WTC11 (cell line): Measurements from ENCODE around the gene STPG4. TPM values are rescaled to one million over a fixed set of nuclear protein-coding genes. Genes with fewer than 3 reads are reported as not detected.

Source experiments
- ATAC-seq: fragments of 200-7000 bp; cut with Tn5 transposase; 2 replicates; pipeline ENCODE4 v1.10.0; 2021; ENCODE audit warnings: mild to moderate bottlenecking, moderate library complexity
- CTCF ChIA-PET: fragments of 300-600 bp; sonication (Branson Sonifier 250); formaldehyde crosslinking; loops from one replicate; lab custom pipeline; 2021; ENCODE audit warnings: antibody characterized with exemption; lab: Charles Lee
- POLR2A ChIA-PET: fragments of 350-600 bp; sonication (Branson Sonifier 250); formaldehyde crosslinking; loops from one replicate; lab custom pipeline; 2021; ENCODE audit warnings: antibody characterized with exemption; lab: Charles Lee
- DNase-seq: peaks from one replicate; pipeline ENCODE4 v3.0.0; 2021; ENCODE audit warnings: low spot score
- H3K27ac Mint-ChIP-seq: 2 replicates; pipeline ENCODE4 v1.8.0; 2021; ENCODE audit warnings: mixed read lengths
- H3K27me3 Mint-ChIP-seq: 2 replicates; pipeline ENCODE4 v1.8.0; 2021; ENCODE audit warnings: low read depth, mild to moderate bottlenecking, moderate library complexity, mixed read lengths
- H3K36me3 Mint-ChIP-seq: 2 replicates; pipeline ENCODE4 v1.8.0; 2021; ENCODE audit warnings: mixed read lengths
- H3K4me1 Mint-ChIP-seq: 2 replicates; pipeline ENCODE4 v1.8.0; 2022; ENCODE audit warnings: mixed read lengths
- H3K4me3 Mint-ChIP-seq: 2 replicates; pipeline ENCODE4 v1.8.0; 2021; ENCODE audit warnings: mild to moderate bottlenecking, moderate library complexity, mixed read lengths
- H3K9me3 Mint-ChIP-seq: 2 replicates; pipeline ENCODE4 v1.8.0; 2021; ENCODE audit warnings: mixed read lengths
- EMX1 ChIP-seq: fragments of 250-450 bp; sonication (Bioruptor Pico); IDR thresholded peaks from 2 replicates; pipeline ENCODE4 v1.8.0; 2021; ENCODE audit warnings: mild to moderate bottlenecking
- HMGA2 ChIP-seq: fragments of 250-450 bp; sonication (Bioruptor Pico); IDR thresholded peaks from 2 replicates; pipeline ENCODE4 v1.4.0; 2021; ENCODE audit warnings: mild to moderate bottlenecking, moderate library complexity
- NFYB ChIP-seq: sonication (generic); formaldehyde crosslinking; conservative IDR thresholded peaks from 2 replicates; pipeline ENCODE4 v1.8.0; 2022; ENCODE audit warnings: low read depth, missing genetic modification reagents
- NR1H2 ChIP-seq: sonication (generic); formaldehyde crosslinking; IDR thresholded peaks from 2 replicates; pipeline ENCODE4 v1.9.0; 2021; ENCODE audit warnings: mild to moderate bottlenecking, moderate library complexity, missing genetic modification reagents
- PRRX2 ChIP-seq: fragments of 250-450 bp; sonication (Bioruptor Pico); IDR thresholded peaks from 2 replicates; pipeline ENCODE4 v1.8.0; 2021; ENCODE audit warnings: mild to moderate bottlenecking
- SMAD3 ChIP-seq: sonication (generic); formaldehyde crosslinking; IDR thresholded peaks from 2 replicates; pipeline ENCODE4 v1.8.0; 2022; ENCODE audit warnings: missing genetic modification reagents, mild to moderate bottlenecking, borderline replicate concordance
- ZBTB21 ChIP-seq: sonication (generic); formaldehyde crosslinking; IDR thresholded peaks from 2 replicates; pipeline ENCODE4 v1.8.1; 2023; ENCODE audit warnings: mild to moderate bottlenecking, missing genetic modification reagents, borderline replicate concordance
- ZNF138 ChIP-seq: sonication (generic); formaldehyde crosslinking; conservative IDR thresholded peaks from 2 replicates; pipeline ENCODE4 v1.8.1; 2022; ENCODE audit warnings: mild to moderate bottlenecking, moderate library complexity, missing genetic modification reagents
- ZNF317 ChIP-seq: sonication (generic); formaldehyde crosslinking; IDR thresholded peaks from 2 replicates; pipeline ENCODE4 v1.8.1; 2023; ENCODE audit warnings: low read depth, mild to moderate bottlenecking, moderate library complexity, missing genetic modification reagents, borderline replicate concordance
- ZNF671 ChIP-seq: fragments of 250-450 bp; sonication (Bioruptor Pico); IDR thresholded peaks from 2 replicates; pipeline ENCODE4 v1.8.0; 2021; ENCODE audit warnings: mild to moderate bottlenecking
- total RNA-seq: library from RNA; stranded (reverse); gene quantifications from 3 replicates; pipeline ENCODE4 v1.2.3, GENCODE V29; 2021
- TF ChIP-seq, protein P1 (sequence below): fragments of 200-600 bp; IDR thresholded peaks from 2 replicates; pipeline ENCODE4 v1.8.0; 2022; ENCODE audit warnings: antibody characterized with exemption
- TF ChIP-seq, protein P2 (sequence below): sonication (generic); formaldehyde crosslinking; IDR thresholded peaks from 2 replicates; pipeline ENCODE4 v1.8.0; 2022; ENCODE audit warnings: mild to moderate bottlenecking, missing genetic modification reagents
- TF ChIP-seq, protein P3 (sequence below): sonication (generic); formaldehyde crosslinking; IDR thresholded peaks from 2 replicates; pipeline ENCODE4 v1.8.1; 2023; ENCODE audit warnings: mild to moderate bottlenecking, moderate library complexity, missing genetic modification reagents
- TF ChIP-seq, protein P4 (sequence below): sonication (generic); formaldehyde crosslinking; IDR thresholded peaks from 2 replicates; pipeline ENCODE4 v1.8.1; 2022; ENCODE audit warnings: low read depth, missing genetic modification reagents, borderline replicate concordance
- TF ChIP-seq, protein P5 (sequence below): fragments of 250-450 bp; sonication (Bioruptor Pico); IDR thresholded peaks from 2 replicates; pipeline ENCODE4 v1.9.0; 2021; ENCODE audit warnings: mild to moderate bottlenecking
- TF ChIP-seq, protein P6 (sequence below): sonication (generic); formaldehyde crosslinking; IDR thresholded peaks from 2 replicates; pipeline ENCODE4 v1.8.1; 2023; ENCODE audit warnings: mild to moderate bottlenecking, missing genetic modification reagents, moderate library complexity
- TF ChIP-seq, protein P7 (sequence below): sonication (generic); formaldehyde crosslinking; IDR thresholded peaks from 2 replicates; pipeline ENCODE4 v1.8.1; 2023; ENCODE audit warnings: mild to moderate bottlenecking, missing genetic modification reagents, moderate library complexity

Gene STPG4
- total RNA-seq, 1 experiment from 2014 or later = not detected

DNA sequence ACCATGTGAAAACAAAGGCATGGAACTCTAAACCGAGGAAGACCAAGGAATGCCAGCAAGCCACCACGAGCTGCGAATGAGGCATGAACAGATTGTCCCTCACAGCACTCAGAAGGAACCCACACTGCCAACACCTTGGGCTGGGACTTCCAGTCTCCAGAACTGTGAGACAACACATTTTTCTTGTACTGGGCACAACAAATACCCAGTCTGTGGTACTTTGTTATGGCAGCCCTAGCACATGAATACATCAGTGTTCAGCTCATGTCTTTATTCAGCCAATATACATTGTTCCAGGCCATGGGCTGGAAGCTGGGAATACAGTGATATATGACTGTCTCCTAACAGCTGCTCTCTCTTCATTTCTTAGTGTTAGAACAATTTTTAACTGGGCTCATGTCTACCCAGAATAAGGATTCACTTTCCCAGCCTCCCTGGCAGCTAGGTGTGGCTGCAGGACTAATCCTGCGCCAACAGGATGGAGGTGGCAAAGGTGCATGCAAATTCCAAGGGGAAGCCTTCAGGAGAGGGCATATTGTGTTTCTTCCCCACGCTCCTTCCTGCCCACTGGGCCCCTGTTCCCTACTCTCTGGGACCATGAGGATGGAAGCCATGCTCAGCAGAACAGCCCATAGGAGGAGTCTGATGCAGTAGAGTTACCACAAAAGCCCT, 59.6 kb downstream of the STPG4 start:
- Mint-ChIP-seq H3K27ac (no peak overlapping the region), H3K4me3 (no peak overlapping the region), H3K9me3 (peaks cover 3% of the 10 kb centered on the region; the same call in 1 of the 2 replicates), H3K4me1 (no peaks in the 10 kb centered on the region), H3K27me3 (peaks cover 5% of the 10 kb centered on the region; the same call in 1 of the 2 replicates), H3K36me3 (no peaks in the 10 kb centered on the region)
- ChIA-PET CTCF (interaction anchor here (0.8 to 1.2 kb wide), 3 partner anchors 30 to 228 kb away, joined by 3 to 4 read pairs (median 3); no protein-coding TSS in a partner anchor), POLR2A (no interaction called here)
- ATAC-seq (no peak), DNase-seq (no peak)
- no peak for TF ChIP-seq ZNF317
- TF ChIP-seq, protein P1, sequence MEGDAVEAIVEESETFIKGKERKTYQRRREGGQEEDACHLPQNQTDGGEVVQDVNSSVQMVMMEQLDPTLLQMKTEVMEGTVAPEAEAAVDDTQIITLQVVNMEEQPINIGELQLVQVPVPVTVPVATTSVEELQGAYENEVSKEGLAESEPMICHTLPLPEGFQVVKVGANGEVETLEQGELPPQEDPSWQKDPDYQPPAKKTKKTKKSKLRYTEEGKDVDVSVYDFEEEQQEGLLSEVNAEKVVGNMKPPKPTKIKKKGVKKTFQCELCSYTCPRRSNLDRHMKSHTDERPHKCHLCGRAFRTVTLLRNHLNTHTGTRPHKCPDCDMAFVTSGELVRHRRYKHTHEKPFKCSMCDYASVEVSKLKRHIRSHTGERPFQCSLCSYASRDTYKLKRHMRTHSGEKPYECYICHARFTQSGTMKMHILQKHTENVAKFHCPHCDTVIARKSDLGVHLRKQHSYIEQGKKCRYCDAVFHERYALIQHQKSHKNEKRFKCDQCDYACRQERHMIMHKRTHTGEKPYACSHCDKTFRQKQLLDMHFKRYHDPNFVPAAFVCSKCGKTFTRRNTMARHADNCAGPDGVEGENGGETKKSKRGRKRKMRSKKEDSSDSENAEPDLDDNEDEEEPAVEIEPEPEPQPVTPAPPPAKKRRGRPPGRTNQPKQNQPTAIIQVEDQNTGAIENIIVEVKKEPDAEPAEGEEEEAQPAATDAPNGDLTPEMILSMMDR = no peak

DNA sequence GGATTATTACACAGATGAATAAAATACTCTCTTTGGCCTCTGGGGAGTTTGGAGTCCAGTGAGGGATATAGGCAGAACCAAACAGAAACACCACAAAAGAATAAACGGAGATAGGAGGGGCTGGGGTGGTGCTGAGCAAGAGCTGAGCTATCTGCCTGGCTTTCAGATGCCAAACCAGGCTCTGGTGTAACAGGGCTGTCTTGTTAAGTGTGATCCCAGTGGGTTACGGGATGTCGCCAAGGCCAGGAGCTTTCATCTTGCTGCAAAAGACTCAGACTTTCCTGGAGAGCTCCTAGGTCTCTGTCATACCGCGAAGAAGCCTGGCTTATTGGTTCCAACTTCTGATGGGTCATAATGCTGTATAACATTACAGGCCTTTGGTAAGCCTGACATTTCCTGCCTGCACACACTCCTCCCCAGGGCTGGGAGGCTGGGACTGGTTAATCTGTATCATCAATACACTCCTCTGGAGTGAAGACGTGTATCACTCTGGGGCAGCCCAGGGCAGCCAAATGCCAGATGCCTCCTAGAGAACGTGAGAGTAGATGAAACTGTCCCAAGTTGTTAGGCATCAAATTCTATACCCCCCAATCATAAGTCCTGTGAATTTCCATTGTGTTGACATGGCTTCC, 60.5 kb downstream of the STPG4 start:
- no peak for TF ChIP-seq EMX1
- no peak for TF ChIP-seq SMAD3 (CRISPR knock-in tag)
- TF ChIP-seq HMGA2 (CRISPR knock-in tag) = no peak
- TF ChIP-seq ZBTB21 (CRISPR knock-in tag) = no peak
- TF ChIP-seq PRRX2 = no peak
- TF ChIP-seq ZNF671 (CRISPR knock-in tag) = no peak
- TF ChIP-seq NR1H2 (CRISPR knock-in tag) = no peak
- TF ChIP-seq ZNF138 (CRISPR knock-in tag) = no peak
- TF ChIP-seq, protein P2, sequence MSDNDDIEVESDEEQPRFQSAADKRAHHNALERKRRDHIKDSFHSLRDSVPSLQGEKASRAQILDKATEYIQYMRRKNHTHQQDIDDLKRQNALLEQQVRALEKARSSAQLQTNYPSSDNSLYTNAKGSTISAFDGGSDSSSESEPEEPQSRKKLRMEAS (CRISPR knock-in tag) = no peak
- TF ChIP-seq NFYB (CRISPR knock-in tag) = no peak
- TF ChIP-seq, protein P3, sequence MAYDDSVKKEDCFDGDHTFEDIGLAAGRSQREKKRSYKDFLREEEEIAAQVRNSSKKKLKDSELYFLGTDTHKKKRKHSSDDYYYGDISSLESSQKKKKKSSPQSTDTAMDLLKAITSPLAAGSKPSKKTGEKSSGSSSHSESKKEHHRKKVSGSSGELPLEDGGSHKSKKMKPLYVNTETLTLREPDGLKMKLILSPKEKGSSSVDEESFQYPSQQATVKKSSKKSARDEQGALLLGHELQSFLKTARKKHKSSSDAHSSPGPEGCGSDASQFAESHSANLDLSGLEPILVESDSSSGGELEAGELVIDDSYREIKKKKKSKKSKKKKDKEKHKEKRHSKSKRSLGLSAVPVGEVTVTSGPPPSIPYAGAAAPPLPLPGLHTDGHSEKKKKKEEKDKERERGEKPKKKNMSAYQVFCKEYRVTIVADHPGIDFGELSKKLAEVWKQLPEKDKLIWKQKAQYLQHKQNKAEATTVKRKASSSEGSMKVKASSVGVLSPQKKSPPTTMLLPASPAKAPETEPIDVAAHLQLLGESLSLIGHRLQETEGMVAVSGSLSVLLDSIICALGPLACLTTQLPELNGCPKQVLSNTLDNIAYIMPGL (CRISPR knock-in tag) = no peak
- TF ChIP-seq, protein P4, sequence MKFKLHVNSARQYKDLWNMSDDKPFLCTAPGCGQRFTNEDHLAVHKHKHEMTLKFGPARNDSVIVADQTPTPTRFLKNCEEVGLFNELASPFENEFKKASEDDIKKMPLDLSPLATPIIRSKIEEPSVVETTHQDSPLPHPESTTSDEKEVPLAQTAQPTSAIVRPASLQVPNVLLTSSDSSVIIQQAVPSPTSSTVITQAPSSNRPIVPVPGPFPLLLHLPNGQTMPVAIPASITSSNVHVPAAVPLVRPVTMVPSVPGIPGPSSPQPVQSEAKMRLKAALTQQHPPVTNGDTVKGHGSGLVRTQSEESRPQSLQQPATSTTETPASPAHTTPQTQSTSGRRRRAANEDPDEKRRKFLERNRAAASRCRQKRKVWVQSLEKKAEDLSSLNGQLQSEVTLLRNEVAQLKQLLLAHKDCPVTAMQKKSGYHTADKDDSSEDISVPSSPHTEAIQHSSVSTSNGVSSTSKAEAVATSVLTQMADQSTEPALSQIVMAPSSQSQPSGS (CRISPR knock-in tag) = no peak
- TF ChIP-seq, protein P5, sequence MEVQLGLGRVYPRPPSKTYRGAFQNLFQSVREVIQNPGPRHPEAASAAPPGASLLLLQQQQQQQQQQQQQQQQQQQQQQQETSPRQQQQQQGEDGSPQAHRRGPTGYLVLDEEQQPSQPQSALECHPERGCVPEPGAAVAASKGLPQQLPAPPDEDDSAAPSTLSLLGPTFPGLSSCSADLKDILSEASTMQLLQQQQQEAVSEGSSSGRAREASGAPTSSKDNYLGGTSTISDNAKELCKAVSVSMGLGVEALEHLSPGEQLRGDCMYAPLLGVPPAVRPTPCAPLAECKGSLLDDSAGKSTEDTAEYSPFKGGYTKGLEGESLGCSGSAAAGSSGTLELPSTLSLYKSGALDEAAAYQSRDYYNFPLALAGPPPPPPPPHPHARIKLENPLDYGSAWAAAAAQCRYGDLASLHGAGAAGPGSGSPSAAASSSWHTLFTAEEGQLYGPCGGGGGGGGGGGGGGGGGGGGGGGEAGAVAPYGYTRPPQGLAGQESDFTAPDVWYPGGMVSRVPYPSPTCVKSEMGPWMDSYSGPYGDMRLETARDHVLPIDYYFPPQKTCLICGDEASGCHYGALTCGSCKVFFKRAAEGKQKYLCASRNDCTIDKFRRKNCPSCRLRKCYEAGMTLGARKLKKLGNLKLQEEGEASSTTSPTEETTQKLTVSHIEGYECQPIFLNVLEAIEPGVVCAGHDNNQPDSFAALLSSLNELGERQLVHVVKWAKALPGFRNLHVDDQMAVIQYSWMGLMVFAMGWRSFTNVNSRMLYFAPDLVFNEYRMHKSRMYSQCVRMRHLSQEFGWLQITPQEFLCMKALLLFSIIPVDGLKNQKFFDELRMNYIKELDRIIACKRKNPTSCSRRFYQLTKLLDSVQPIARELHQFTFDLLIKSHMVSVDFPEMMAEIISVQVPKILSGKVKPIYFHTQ (CRISPR knock-in tag) = no peak
- TF ChIP-seq, protein P6, sequence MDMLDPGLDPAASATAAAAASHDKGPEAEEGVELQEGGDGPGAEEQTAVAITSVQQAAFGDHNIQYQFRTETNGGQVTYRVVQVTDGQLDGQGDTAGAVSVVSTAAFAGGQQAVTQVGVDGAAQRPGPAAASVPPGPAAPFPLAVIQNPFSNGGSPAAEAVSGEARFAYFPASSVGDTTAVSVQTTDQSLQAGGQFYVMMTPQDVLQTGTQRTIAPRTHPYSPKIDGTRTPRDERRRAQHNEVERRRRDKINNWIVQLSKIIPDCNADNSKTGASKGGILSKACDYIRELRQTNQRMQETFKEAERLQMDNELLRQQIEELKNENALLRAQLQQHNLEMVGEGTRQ (CRISPR knock-in tag) = no peak
- TF ChIP-seq, protein P7, sequence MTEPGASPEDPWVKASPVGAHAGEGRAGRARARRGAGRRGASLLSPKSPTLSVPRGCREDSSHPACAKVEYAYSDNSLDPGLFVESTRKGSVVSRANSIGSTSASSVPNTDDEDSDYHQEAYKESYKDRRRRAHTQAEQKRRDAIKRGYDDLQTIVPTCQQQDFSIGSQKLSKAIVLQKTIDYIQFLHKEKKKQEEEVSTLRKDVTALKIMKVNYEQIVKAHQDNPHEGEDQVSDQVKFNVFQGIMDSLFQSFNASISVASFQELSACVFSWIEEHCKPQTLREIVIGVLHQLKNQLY (CRISPR knock-in tag) = no peak
- TF ChIP-seq, all 79 proteins: peak for 0
- Mint-ChIP-seq H3K4me3 (no peak overlapping the region), H3K9me3 (peaks cover 3% of the 10 kb centered on the region; the same call in 1 of the 2 replicates), H3K27ac (no peak overlapping the region), H3K27me3 (peaks cover 14% of the 10 kb centered on the region), H3K4me1 (no peaks in the 10 kb centered on the region), H3K36me3 (no peaks in the 10 kb centered on the region)
- ChIA-PET POLR2A (interaction anchor here (0.6 kb wide), 1 partner anchor 205 kb away, joined by 3 read pairs; no protein-coding TSS in a partner anchor), CTCF (interaction anchor here (0.8 to 1.2 kb wide), 2 partner anchors 110 to 228 kb away, joined by 3 read pairs; no protein-coding TSS in a partner anchor)
- DNase-seq (no peak), ATAC-seq (no peak)
